HEK293T (cell line): ENCODE data around the gene RUFY1.
"Not testable (repeated sequence)": the region's sequence is repeated elsewhere in the genome, so short reads cannot be mapped to it uniquely, and the experiment has no call there.

Experiments used
- CTCF ChIA-PET: fragments of 350-600 bp; formaldehyde crosslinking; extraction: SDS; loops from one replicate; lab custom pipeline; 2021; ENCODE audit warnings: antibody characterized with exemption, inconsistent platforms; lab: Yijun Ruan, JAX
- POLR2A ChIA-PET: fragments of 350-600 bp; formaldehyde crosslinking; extraction: SDS; loops from one replicate; lab custom pipeline; 2020; ENCODE audit warnings: antibody characterized with exemption, inconsistent platforms; lab: Yijun Ruan, JAX
- DNase-seq: peaks from one replicate; pipeline ENCODE4 v3.0.0; 2012; ENCODE audit warnings: mixed read lengths; ENCODE audit errors: extremely low spot score
- ARNT ChIP-seq: fragments of 450-650 bp; IDR thresholded peaks from 2 replicates; pipeline ENCODE4 v1.6.1; 2017; ENCODE audit warnings: mild to moderate bottlenecking
- BHLHE40 ChIP-seq: fragments of 450-650 bp; IDR thresholded peaks from 2 replicates; pipeline ENCODE4 v1.6.1; 2016; ENCODE audit warnings: mild to moderate bottlenecking, moderate library complexity, borderline replicate concordance
- CTBP1 ChIP-seq: fragments of 450-650 bp; IDR thresholded peaks from 2 replicates; pipeline ENCODE4 v1.6.1; 2016; ENCODE audit warnings: borderline replicate concordance
- ELF4 ChIP-seq: fragments of 450-650 bp; IDR thresholded peaks from 2 replicates; pipeline ENCODE4 v1.6.1; 2017; ENCODE audit warnings: antibody characterized with exemption
- FOXA1 ChIP-seq: fragments of 450-650 bp; IDR thresholded peaks from 2 replicates; pipeline ENCODE4 v1.6.1; 2016; ENCODE audit warnings: mild to moderate bottlenecking
- FOXK2 ChIP-seq: fragments of 450-650 bp; IDR thresholded peaks from 2 replicates; pipeline ENCODE4 v1.6.1; 2016; ENCODE audit warnings: mild to moderate bottlenecking
- FOXM1 ChIP-seq: fragments of 450-650 bp; IDR thresholded peaks from 2 replicates; pipeline ENCODE4 v1.6.1; 2017; ENCODE audit warnings: mild to moderate bottlenecking, borderline replicate concordance
- HDGF ChIP-seq: fragments of 450-650 bp; IDR thresholded peaks from 2 replicates; pipeline ENCODE4 v1.6.1; 2017; ENCODE audit warnings: antibody characterized with exemption, borderline replicate concordance
- L3MBTL2 ChIP-seq: fragments of 450-650 bp; conservative IDR thresholded peaks from 2 replicates; pipeline ENCODE4 v1.6.1; 2016; ENCODE audit warnings: mild to moderate bottlenecking
- LEF1 ChIP-seq: fragments of 450-650 bp; IDR thresholded peaks from 2 replicates; pipeline ENCODE4 v1.6.1; 2017; ENCODE audit warnings: mild to moderate bottlenecking, borderline replicate concordance
- PKNOX1 ChIP-seq: fragments of 450-650 bp; IDR thresholded peaks from 2 replicates; pipeline ENCODE4 v1.6.1; 2016
- SP1 ChIP-seq: fragments of 450-650 bp; IDR thresholded peaks from 2 replicates; pipeline ENCODE4 v1.6.1; 2017
- SUZ12 ChIP-seq: fragments of 450-650 bp; IDR thresholded peaks from 2 replicates; pipeline ENCODE4 v1.6.1; 2016; ENCODE audit warnings: mild to moderate bottlenecking
- ZNF384 ChIP-seq: fragments of 450-650 bp; IDR thresholded peaks from 2 replicates; pipeline ENCODE4 v1.6.1; 2016

RUFY1 gene

GRCh38 chr5:179623906-179624741 is 73.8 kb downstream of the RUFY1 start:
- TF ChIP-seq L3MBTL2 (peak; percentile 89), ZNF384 (no peak)
- ChIA-PET CTCF (interaction anchor here (1.6 to 1.7 kb wide), 3 partner anchors 11 to 44 kb away, joined by 4 to 10 read pairs (median 6); no protein-coding TSS in a partner anchor), POLR2A (interaction anchor here (0.6 to 3.1 kb wide), 47 partner anchors 8 to 1524 kb away, joined by 3 to 67 read pairs (median 4); partner anchors contain the start of genes CBY3, MAML1, RUFY1 and ZNF354B)
- no peak for DNase-seq

GRCh38 chr5:179624841-179625271 is 74.5 kb downstream of the RUFY1 start:
- CTCF ChIA-PET: no interaction called here
- DNase-seq: no peak
- POLR2A ChIA-PET: interaction anchor here (1.7 to 3.1 kb wide), 6 partner anchors 8 to 66 kb away, joined by 10 to 67 read pairs (median 22); no protein-coding TSS in a partner anchor
- TF ChIP-seq FOXA1 (no peak), SUZ12 (no peak), LEF1 (no peak), PKNOX1 (no peak), HDGF (no peak), FOXM1 (no peak), CTBP1 (no peak), BHLHE40 (no peak), ZNF384 (no peak), ELF4 (no peak), ARNT (no peak), FOXK2 (no peak), SP1 (no peak)

DNA sequence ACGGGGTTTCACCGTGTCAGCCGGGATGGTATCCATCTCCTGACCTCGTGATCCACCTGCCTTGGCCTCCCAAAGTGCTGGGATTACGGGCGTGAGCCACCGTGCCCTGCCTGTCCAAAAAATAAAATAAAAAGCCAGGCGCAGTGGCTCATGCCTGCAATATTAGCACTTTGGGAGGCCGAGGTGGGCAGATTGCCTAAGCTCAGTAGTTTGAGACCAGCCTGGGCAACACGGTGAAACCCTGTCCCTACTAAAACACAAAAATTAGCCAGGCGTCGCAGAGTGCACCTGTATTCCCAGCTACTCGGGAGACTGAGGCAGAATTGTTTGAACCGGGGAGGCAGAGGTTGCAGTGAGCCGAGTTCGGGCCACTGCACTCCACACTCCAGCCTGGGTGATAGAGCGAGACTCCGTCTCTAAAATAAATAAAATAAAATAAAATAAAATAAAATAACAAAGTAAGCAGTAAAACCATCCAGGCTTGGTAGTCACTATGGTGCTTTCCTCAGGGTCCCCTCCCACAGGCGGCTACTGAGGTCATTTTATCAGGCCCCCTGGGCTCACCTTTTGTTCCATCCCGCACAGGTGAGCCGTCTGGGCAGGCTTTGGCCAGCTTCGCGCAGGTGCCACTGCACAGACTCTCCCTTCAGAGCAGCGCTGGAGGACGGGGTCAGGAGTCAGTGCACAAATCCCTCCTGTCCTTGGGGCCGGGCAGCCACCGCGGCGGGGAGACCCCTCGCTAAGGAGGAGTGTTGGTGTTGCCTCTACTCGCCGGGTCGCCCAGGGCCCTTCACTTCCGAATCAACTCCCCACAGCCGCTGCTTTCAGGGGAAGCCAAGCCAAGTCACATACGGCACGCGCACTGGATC is 83.4 kb downstream of the RUFY1 start:
- CTCF ChIA-PET, DNase-seq: not testable (repeated sequence)
- POLR2A ChIA-PET: interaction anchor here (3.0 kb wide), 1 partner anchor 10 kb away, joined by 20 read pairs; the partner anchor contains the start of gene HNRNPH1

- CTCF ChIA-PET, POLR2A ChIA-PET, DNase-seq: not testable (repeated sequence)
These were observed 84.2 kb downstream of the RUFY1 start for GRCh38 chr5:179634370-179635172.

GRCh38 chr5:179639296-179639695 is 88.9 kb downstream of the RUFY1 start:
- DNase-seq, CTCF ChIA-PET: not testable (repeated sequence)
- POLR2A ChIA-PET: interaction anchor here (2.7 kb wide), 1 partner anchor 15 kb away, joined by 25 read pairs; the partner anchor contains the start of gene HNRNPH1

- DNase-seq, CTCF ChIA-PET, POLR2A ChIA-PET: not testable (repeated sequence)
These were observed 91.4 kb downstream of the RUFY1 start for GRCh38 chr5:179641745-179642144.

GRCh38 chr5:179642626-179643025 is 92.3 kb downstream of the RUFY1 start:
- DNase-seq, CTCF ChIA-PET: not testable (repeated sequence)
- POLR2A ChIA-PET: interaction anchor here (1.1 kb wide), 1 partner anchor 19 kb away, joined by 4 read pairs; the partner anchor contains the start of gene HNRNPH1

GRCh38 chr5:179643141-179643920 is 93.0 kb downstream of the RUFY1 start:
- CTCF ChIA-PET, DNase-seq: not testable (repeated sequence)
- POLR2A ChIA-PET: interaction anchor here (1.1 kb wide), 1 partner anchor 20 kb away, joined by 4 read pairs; the partner anchor contains the start of gene HNRNPH1

DNA sequence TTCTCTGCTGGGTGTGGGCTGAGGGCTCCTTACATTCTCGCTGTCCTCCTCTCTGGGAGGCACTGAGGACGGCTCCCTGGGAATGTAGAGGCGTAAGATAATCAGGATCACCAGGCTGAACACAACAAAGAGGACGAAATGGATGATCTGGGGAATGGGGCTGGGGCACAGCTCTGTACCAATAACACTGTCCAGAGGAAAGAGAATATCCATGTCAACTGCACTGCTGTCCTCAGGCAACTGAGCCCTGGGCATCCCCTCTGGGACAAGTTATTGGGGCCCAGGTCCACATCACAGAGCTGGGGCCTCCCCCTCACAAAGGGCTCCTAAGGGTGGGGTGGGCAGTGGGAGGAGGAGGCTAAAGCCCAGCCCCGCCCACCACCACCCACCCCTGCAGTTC is 94.4 kb downstream of the RUFY1 start:
- POLR2A ChIA-PET, DNase-seq, CTCF ChIA-PET: not testable (repeated sequence)
